Mesenchymal stem cell (in vitro differentiated cells and primary cell): Measurements from ENCODE around the gene OR51B4.

Experiments
- DNase-seq: peaks from one replicate; pipeline ENCODE4 v3.0.0-alpha.2; 2013
- H2AFZ ChIP-seq: one replicate; pipeline ENCODE4 v1.6.1; 2013; ENCODE audit warnings: low read depth, mild to moderate bottlenecking, control low read depth, inconsistent platforms, low read length, moderate library complexity
- H2AK5ac ChIP-seq: 2 replicates; pipeline ENCODE4 v1.6.1; 2013; ENCODE audit warnings: low read length, moderate library complexity, mild to moderate bottlenecking, inconsistent platforms; ENCODE audit not compliant: severe bottlenecking
- H2BK120ac ChIP-seq: one replicate; pipeline ENCODE4 v1.6.1; 2013; ENCODE audit warnings: low read depth, mild to moderate bottlenecking, inconsistent platforms, low read length, moderate library complexity
- H2BK12ac ChIP-seq, 2 experiments: one replicate each; pipeline ENCODE4 v1.6.1; 2013; ENCODE audit warnings: inconsistent platforms in 2 of 2, low read length in 2 of 2, mild to moderate bottlenecking in 2 of 2, moderate library complexity in 2 of 2, control low read depth in 1 of 2
- H2BK15ac ChIP-seq: one replicate; pipeline ENCODE4 v1.6.1; 2013; ENCODE audit warnings: mild to moderate bottlenecking, low read depth, inconsistent platforms; ENCODE audit not compliant: poor library complexity, severe bottlenecking
- H2BK5ac ChIP-seq: 2 replicates; pipeline ENCODE4 v1.6.1; 2013; ENCODE audit warnings: low read depth, mild to moderate bottlenecking, low read length, control low read depth, inconsistent platforms; ENCODE audit not compliant: poor library complexity, severe bottlenecking
- H3K14ac ChIP-seq, 2 experiments: one replicate each; pipeline ENCODE4 v1.6.1; 2013; ENCODE audit warnings: inconsistent platforms in 2 of 2, low read length in 2 of 2, control low read depth in 1 of 2, mild to moderate bottlenecking in 1 of 2, moderate library complexity in 1 of 2
- H3K18ac ChIP-seq, 2 experiments: one replicate each; pipeline ENCODE4 v1.6.1; 2013; ENCODE audit warnings: inconsistent platforms in 2 of 2, low read length in 2 of 2, control low read depth in 1 of 2, low read depth in 1 of 2, mild to moderate bottlenecking in 1 of 2
- H3K23ac ChIP-seq, 2 experiments: one replicate each; pipeline ENCODE4 v1.6.1; 2013; ENCODE audit warnings: inconsistent platforms in 2 of 2, low read length in 2 of 2, mild to moderate bottlenecking in 2 of 2, moderate library complexity in 2 of 2, control low read depth in 1 of 2
- H3K27ac ChIP-seq: 2 replicates; pipeline ENCODE4 v1.5.1; 2013; ENCODE audit warnings: mild to moderate bottlenecking, moderate library complexity, low read length, control low read depth, inconsistent platforms; ENCODE audit not compliant: poor library complexity, severe bottlenecking
- H3K27me3 ChIP-seq, 2 experiments: 2 replicates each; pipeline versions ENCODE4 v1.6.1 to v1.7.0; 2013; ENCODE audit warnings: low read length in 2 of 2, mild to moderate bottlenecking in 2 of 2, moderate library complexity in 2 of 2, control low read depth in 1 of 2, inconsistent platforms in 1 of 2; ENCODE audit not compliant: control insufficient read depth in 1 of 2, insufficient read depth in 1 of 2
- H3K36me3 ChIP-seq, 2 experiments: 2 replicates each; pipeline versions ENCODE4 v1.6.1 to v1.7.0; 2013; ENCODE audit warnings: low read length in 2 of 2, control low read depth in 1 of 2, inconsistent platforms in 1 of 2, low read depth in 1 of 2, mild to moderate bottlenecking in 1 of 2; ENCODE audit not compliant: insufficient read depth in 2 of 2, control insufficient read depth in 1 of 2
- H3K4ac ChIP-seq, 2 experiments: one replicate each; pipeline ENCODE4 v1.6.1; 2013; ENCODE audit warnings: inconsistent platforms in 2 of 2, low read length in 2 of 2, mild to moderate bottlenecking in 2 of 2, moderate library complexity in 2 of 2, control low read depth in 1 of 2, low read depth in 1 of 2
- H3K4me1 ChIP-seq: 2 replicates; pipeline ENCODE4 v1.6.1; 2013; ENCODE audit warnings: low read depth, low read length, control low read depth; ENCODE audit not compliant: control insufficient read depth, insufficient read depth
- H3K4me2 ChIP-seq: 2 replicates; pipeline ENCODE4 v1.6.1; 2013; ENCODE audit warnings: low read length, mild to moderate bottlenecking, inconsistent platforms; ENCODE audit not compliant: poor library complexity, severe bottlenecking
- H3K4me3 ChIP-seq, 2 experiments: 2 replicates each; pipeline versions ENCODE4 v1.5.1 to v1.7.0; 2013; ENCODE audit warnings: low read length in 2 of 2, mild to moderate bottlenecking in 2 of 2, control low read depth in 1 of 2, low read depth in 1 of 2; ENCODE audit not compliant: insufficient read depth in 1 of 2
- H3K79me1 ChIP-seq: replicated peaks from 2 replicates; pipeline ENCODE4 v1.6.1; 2013; ENCODE audit warnings: mild to moderate bottlenecking, control low read depth, low read length, inconsistent platforms; ENCODE audit not compliant: poor library complexity, severe bottlenecking
- H3K9ac ChIP-seq: 2 replicates; pipeline ENCODE4 v1.7.0; 2013; ENCODE audit warnings: mild to moderate bottlenecking, low read length, moderate library complexity
- H3K9me3 ChIP-seq: 2 replicates; pipeline ENCODE4 v1.7.0; 2013; ENCODE audit warnings: mild to moderate bottlenecking, low read length; ENCODE audit not compliant: control insufficient read depth
- H4K8ac ChIP-seq: one replicate; pipeline ENCODE4 v1.6.1; 2013; ENCODE audit warnings: inconsistent platforms, mild to moderate bottlenecking, low read length, moderate library complexity
- H4K91ac ChIP-seq: one replicate; pipeline ENCODE4 v1.6.1; 2013; ENCODE audit warnings: mild to moderate bottlenecking, low read length, inconsistent platforms
- WGBS: methylation state at CpG from one replicate; pipeline ENCODE4 v1.1.7; 2013; ENCODE audit warnings: mixed read lengths; 5-methylcytosine and 5-hydroxymethylcytosine counted together

Gene OR51B4

GRCh38 chr11:5303626-5304025 is 1.9 kb upstream of the OR51B4 start:
- Histone ChIP-seq H4K91ac (no peak overlapping the region), H3K27ac (no peak overlapping the region), H2BK15ac (no peak overlapping the region), H2AK5ac (no peak overlapping the region), H3K14ac (no peak overlapping the region), H4K8ac (no peak overlapping the region), H2BK12ac (no peak overlapping the region), H3K9me3 (no peaks in the 10 kb centered on the region), H3K79me1 (no peaks in the 10 kb centered on the region), H2AFZ (no peak overlapping the region), H3K36me3 (no peaks in the 10 kb centered on the region), H3K4me1 (no peaks in the 10 kb centered on the region), H3K18ac (no peak overlapping the region), H3K4me3 (no peak overlapping the region), H3K9ac (no peak overlapping the region), H3K23ac (no peak overlapping the region), H3K27me3 (no peaks in the 10 kb centered on the region), H2BK120ac (no peak overlapping the region), H2BK5ac (no peak overlapping the region), H3K4me2 (no peak overlapping the region), H3K4ac (no peak overlapping the region)
- no peak for DNase-seq
- WGBS = 100% methylated on average over 1 of the region's 5 CpGs

- 83% methylated on average over 1 of the region's 3 CpGs for WGBS
- Histone ChIP-seq H3K27ac (no peak overlapping the region), H3K4me3 (no peak overlapping the region), H4K8ac (no peak overlapping the region), H3K18ac (no peak overlapping the region), H3K27me3 (no peaks in the 10 kb centered on the region), H2AK5ac (no peak overlapping the region), H2BK5ac (no peak overlapping the region), H3K36me3 (no peaks in the 10 kb centered on the region), H3K9me3 (no peaks in the 10 kb centered on the region), H2BK120ac (no peak overlapping the region), H3K23ac (no peak overlapping the region), H2BK15ac (no peak overlapping the region), H2AFZ (no peak overlapping the region), H3K4me1 (no peaks in the 10 kb centered on the region), H4K91ac (no peak overlapping the region), H3K9ac (no peak overlapping the region), H3K4me2 (no peak overlapping the region), H2BK12ac (no peak overlapping the region), H3K79me1 (no peaks in the 10 kb centered on the region), H3K14ac (no peak overlapping the region), H3K4ac (no peak overlapping the region)
- DNase-seq = no peak
These were observed 1.5 kb downstream of the OR51B4 start for GRCh38 chr11:5300251-5300650.

GRCh38 chr11:5298451-5298850 is 3.3 kb downstream of the OR51B4 start:
- no peak overlapping the region for H3K27ac ChIP-seq
- no peak overlapping the region for H2BK120ac ChIP-seq
- no peaks in the 10 kb centered on the region for H3K4me1 ChIP-seq
- 79% methylated on average over 1 of the region's 1 CpG for WGBS
- no peak overlapping the region for H3K9ac ChIP-seq
- no peak overlapping the region for H4K8ac ChIP-seq
- H3K4me3 ChIP-seq = no peak overlapping the region
- no peak overlapping the region for H3K14ac ChIP-seq
- no peak overlapping the region for H3K4me2 ChIP-seq
- H3K9me3 ChIP-seq = no peaks in the 10 kb centered on the region
- H2BK15ac ChIP-seq = no peak overlapping the region
- no peaks in the 10 kb centered on the region for H3K36me3 ChIP-seq
- DNase-seq = no peak
- H2AFZ ChIP-seq = no peak overlapping the region
- H3K18ac ChIP-seq = no peak overlapping the region
- H3K27me3 ChIP-seq = no peaks in the 10 kb centered on the region
- H4K91ac ChIP-seq = no peak overlapping the region
- H3K23ac ChIP-seq = no peak overlapping the region
- no peak overlapping the region for H2BK12ac ChIP-seq
- H2BK5ac ChIP-seq = no peak overlapping the region
- H3K79me1 ChIP-seq = no peaks in the 10 kb centered on the region
- H3K4ac ChIP-seq = no peak overlapping the region
- no peak overlapping the region for H2AK5ac ChIP-seq

- Histone ChIP-seq H2BK15ac (no peak overlapping the region), H3K4me3 (no peak overlapping the region), H3K4me1 (no peaks in the 10 kb centered on the region), H2BK5ac (no peak overlapping the region), H3K79me1 (no peaks in the 10 kb centered on the region), H3K9ac (no peak overlapping the region), H3K27me3 (no peaks in the 10 kb centered on the region), H2BK120ac (no peak overlapping the region), H3K9me3 (no peaks in the 10 kb centered on the region), H2AFZ (no peak overlapping the region), H3K18ac (no peak overlapping the region), H3K27ac (no peak overlapping the region), H3K14ac (no peak overlapping the region), H3K4ac (no peak overlapping the region), H3K4me2 (no peak overlapping the region), H3K23ac (no peak overlapping the region), H3K36me3 (no peaks in the 10 kb centered on the region), H4K91ac (no peak overlapping the region), H4K8ac (no peak overlapping the region), H2BK12ac (no peak overlapping the region), H2AK5ac (no peak overlapping the region)
- 82% methylated on average over 3 of the region's 4 CpGs for WGBS
- no peak for DNase-seq
These were observed 3.9 kb downstream of the OR51B4 start for GRCh38 chr11:5297721-5298323.
